ENCODE measurements around the gene EGLN3.

GRCh38 chr14:33948869-33949408 lies 1.9 kb downstream of the EGLN3 start:
- no peak for TF ChIP-seq CTCF (IDR thresholded peaks at IDR 0.05; ENCODE audit: low read length)
- no peak for TF ChIP-seq EZH2 (IDR thresholded peaks at IDR 0.05; ENCODE audit: borderline replicate concordance, low read length)

Measured in OCI-LY1 (cell line).